Right cardiac atrium (tissue), 5 donors: Measurements from ENCODE around the gene MSS51. TPM values are rescaled to one million over a fixed set of nuclear protein-coding genes. Genes with fewer than 3 reads are reported as not detected.
"Not testable (repeated sequence)": the region's sequence is repeated elsewhere in the genome, so short reads cannot be mapped to it uniquely, and the experiment has no call there.

Source experiments
- ATAC-seq, 2 donors: fragments of 200-7000 bp; cut with Tn5 transposase; one replicate each; pipeline versions ENCODE4 v1.8.0 to v1.9.1; 2020; ENCODE audit warnings: moderate library complexity in 2 of 2, mild to moderate bottlenecking in 1 of 2
- DNase-seq, 3 donors: peaks; one replicate each; pipeline ENCODE4 v3.0.0-alpha.2; 2020
- H3K27ac ChIP-seq: one replicate; pipeline ENCODE4 v1.5.1; 2013; ENCODE audit warnings: mild to moderate bottlenecking, low read length, control low read depth, moderate library complexity
- H3K27me3 ChIP-seq: one replicate; pipeline ENCODE4 v1.6.1; 2013; ENCODE audit not compliant: control insufficient read depth, insufficient read depth
- H3K4me1 ChIP-seq: one replicate; pipeline ENCODE4 v1.6.1; 2013; ENCODE audit warnings: low read length; ENCODE audit not compliant: control insufficient read depth, insufficient read depth
- H3K4me3 ChIP-seq: one replicate; pipeline ENCODE4 v1.5.1; 2013; ENCODE audit warnings: low read length, control low read depth
- H3K9me3 ChIP-seq: one replicate; pipeline ENCODE4 v1.6.1; 2013; ENCODE audit warnings: low read length; ENCODE audit not compliant: control insufficient read depth
- WGBS: extraction: QIAGEN DNeasy Blood & Tissue Kit; methylation state at CpG from one replicate; pipeline ENCODE4 v1.1.7; 2013; 5-methylcytosine and 5-hydroxymethylcytosine counted together
- intact Hi-C, 4 donors: fragments of 100-400 bp; cut with DNase I; formaldehyde crosslinking; loops; one replicate each; pipeline versions ENCODE4 v1.11.0 to v1.14.0; 2022 to 2023
- polyA plus RNA-seq: library from polyadenylated mRNA; stranded (reverse); fragments of 200-250 nt; gene quantifications from one replicate; pipeline ENCODE4 v1.2.3, GENCODE V29; 2013
- total RNA-seq, 4 donors: library from RNA; stranded (reverse); fragmentation: NEBNext Ultra II Directional; extraction: Animal tissue kit (Norgen Biotek cat#: 25700); gene quantifications; one replicate each; pipeline ENCODE4 v1.2.1, GENCODE V29; 2021
- donor health status: healthy with polysubstance abuse.
- donor health status: DM: no; HTN: yes; CAD: no.
- donor health status: DM: no; HTN: no; CAD: no.
- donor health status: DM: no; HTN: yes; CAD: no; lungs with severe emphysema.
- donor health status: DM: yes; HTN: yes; CAD: no.

MSS51 gene
- total and polyA plus RNA-seq, 5 donors: 1.1 to 2.1 (median 1.4) TPM

GRCh38 chr10:73398024-73398423 lies 35.3 kb downstream of the MSS51 start:
- Histone ChIP-seq H3K4me1 (peaks cover 8% of the 10 kb centered on the region), H3K27ac (no peak overlapping the region), H3K4me3 (no peak overlapping the region), H3K27me3 (no peaks in the 10 kb centered on the region), H3K9me3 (no peaks in the 10 kb centered on the region)
- ATAC-seq: no peak
- WGBS: 96% methylated on average over 6 of the region's 6 CpGs
- DNase-seq: no peak
- intact Hi-C loops: no loop called here

DNA sequence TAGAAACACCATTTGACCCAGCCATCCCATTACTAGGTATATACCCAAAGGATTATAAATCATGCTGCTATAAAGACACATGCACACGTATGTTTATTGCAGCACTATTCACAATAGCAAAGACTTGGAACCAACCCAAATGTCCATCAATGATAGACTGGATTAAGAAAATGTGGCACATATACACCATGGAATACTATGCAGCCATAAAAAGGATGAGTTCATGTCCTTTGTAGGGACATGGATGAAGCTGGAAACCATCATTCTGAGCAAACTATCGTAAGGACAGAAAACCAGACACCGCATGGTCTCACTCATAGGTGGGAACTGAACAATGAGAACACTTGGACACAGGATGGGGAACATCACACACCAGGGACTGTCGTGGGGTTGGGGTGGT lies 39.0 kb downstream of the MSS51 start:
- intact Hi-C loops, ATAC-seq, H3K4me1 ChIP-seq, DNase-seq, H3K27ac ChIP-seq, H3K9me3 ChIP-seq, H3K4me3 ChIP-seq, H3K27me3 ChIP-seq: not testable (repeated sequence)
- WGBS: 98% methylated on average over 3 of the region's 4 CpGs

GRCh38 chr10:73388228-73388627 lies 45.1 kb downstream of the MSS51 start:
- no peaks in the 10 kb centered on the region for H3K4me1 ChIP-seq
- no peak overlapping the region for H3K27ac ChIP-seq
- H3K4me3 ChIP-seq: no peak overlapping the region
- no peaks in the 10 kb centered on the region for H3K27me3 ChIP-seq
- DNase-seq (no peak), ATAC-seq (no peak)
- 85% methylated on average over 4 of the region's 4 CpGs for WGBS
- no peaks in the 10 kb centered on the region for H3K9me3 ChIP-seq
- intact Hi-C loops: no loop called here

DNA sequence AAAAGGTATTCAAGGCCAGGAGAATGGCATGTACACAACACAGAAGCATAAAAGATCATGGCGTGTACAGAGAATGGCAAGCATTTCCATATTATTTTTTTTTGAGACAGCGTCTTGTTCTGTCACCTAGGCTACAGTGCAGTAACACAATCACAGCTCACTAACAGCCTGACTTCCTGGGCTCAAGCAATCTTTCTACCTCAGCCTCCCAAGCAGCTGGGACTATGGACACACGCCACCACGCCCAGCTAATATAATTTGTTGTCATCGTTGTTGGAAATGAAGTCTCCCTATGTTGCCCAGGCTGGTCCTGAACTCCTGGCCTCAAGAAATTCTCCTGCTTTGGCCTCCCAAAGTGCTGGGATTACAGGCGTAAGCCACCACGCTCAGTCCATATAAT lies 46.8 kb downstream of the MSS51 start:
- 98% methylated on average over 7 of the region's 7 CpGs for WGBS
- Histone ChIP-seq H3K27me3 (no peaks in the 10 kb centered on the region), H3K9me3 (no peaks in the 10 kb centered on the region), H3K27ac (no peak overlapping the region), H3K4me1 (no peaks in the 10 kb centered on the region), H3K4me3 (no peak overlapping the region)
- ATAC-seq (no peak), DNase-seq (no peak)
- intact Hi-C loops: no loop called here

DNA sequence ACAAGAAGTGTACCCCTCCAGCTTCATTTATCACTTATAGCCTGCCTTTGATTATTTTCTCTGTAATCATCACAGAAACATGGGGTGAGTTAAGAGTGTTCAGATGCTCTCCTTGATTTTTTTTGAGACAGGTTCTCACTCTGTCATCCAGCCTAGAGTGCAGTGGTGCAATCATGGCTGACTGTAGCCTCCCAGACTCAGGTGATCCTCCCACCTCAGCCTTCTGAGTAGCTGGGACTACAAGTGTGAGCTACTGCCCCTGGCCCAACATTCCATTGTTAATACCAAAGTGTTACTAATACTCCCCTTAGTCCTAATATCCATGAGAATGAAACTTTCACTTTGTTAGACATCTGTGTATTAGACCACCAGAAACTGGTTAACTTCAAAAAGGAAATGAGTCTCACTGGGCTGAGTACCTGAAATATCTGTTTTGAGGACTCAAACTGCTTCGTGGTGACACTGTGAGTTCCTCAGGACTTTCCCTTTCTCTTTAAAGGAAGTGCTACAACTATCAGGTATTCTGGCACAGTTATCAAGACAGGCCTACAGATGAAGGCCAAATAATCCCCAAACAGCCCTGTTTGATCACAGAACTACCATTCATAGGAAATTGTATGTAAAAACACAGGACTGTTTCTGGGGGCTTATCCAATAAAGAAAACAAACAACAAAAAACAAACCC lies 54.2 kb downstream of the MSS51 start:
- no peak overlapping the region for H3K27ac ChIP-seq
- ATAC-seq: no peak
- no peak for DNase-seq
- no peaks in the 10 kb centered on the region for H3K4me1 ChIP-seq
- WGBS: 61% methylated on average over 1 of the region's 1 CpG
- H3K9me3 ChIP-seq: no peaks in the 10 kb centered on the region
- intact Hi-C loops: no loop called here
- H3K27me3 ChIP-seq: no peaks in the 10 kb centered on the region
- no peak overlapping the region for H3K4me3 ChIP-seq

DNA sequence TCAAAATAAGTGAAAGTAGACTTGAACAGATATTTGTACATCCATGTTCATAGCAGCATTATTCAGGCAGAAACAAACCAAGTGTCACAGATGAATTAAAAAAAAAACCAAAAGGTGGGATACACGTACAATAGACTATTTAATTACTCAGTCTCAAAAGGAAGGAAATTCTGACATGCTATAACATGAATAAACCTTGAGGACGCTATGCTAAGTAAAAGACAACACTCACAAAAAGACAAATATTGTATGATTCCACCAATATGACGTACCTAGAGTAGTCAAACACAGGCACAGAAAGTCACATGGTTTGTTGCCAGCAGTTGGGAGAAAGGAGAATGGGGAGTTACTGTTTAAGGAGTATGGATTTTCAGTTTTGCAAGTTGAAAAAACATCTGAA lies 56.7 kb downstream of the MSS51 start:
- H3K27ac ChIP-seq: no peak overlapping the region
- intact Hi-C loops: no loop called here
- DNase-seq (no peak), ATAC-seq (no peak)
- 82% methylated on average over 3 of the region's 3 CpGs for WGBS
- H3K4me3 ChIP-seq: no peak overlapping the region
- H3K27me3 ChIP-seq: no peaks in the 10 kb centered on the region
- no peaks in the 10 kb centered on the region for H3K9me3 ChIP-seq
- no peaks in the 10 kb centered on the region for H3K4me1 ChIP-seq

Other genes starting within 250 kb of the MSS51 start
- 10 to 100 TPM in 2 of 4 donors, 1 to 10 TPM in 2; 7.9 to 10.6 (median 10.2) TPM for gene DNAJC9, start 186.3 kb downstream of the MSS51 start, total RNA-seq
- 6.5 TPM for gene DNAJC9, start 186.3 kb downstream of the MSS51 start, polyA plus RNA-seq
- gene MRPS16, start 180.9 kb downstream of the MSS51 start, total RNA-seq: 10 to 100 TPM; 66.9 to 85.1 (median 79.3) TPM
- 80.0 TPM for gene MRPS16, start 180.9 kb downstream of the MSS51 start, polyA plus RNA-seq
- gene CFAP70, start 74.7 kb downstream of the MSS51 start, total RNA-seq: 1 to 10 TPM; 1.6 to 2.3 (median 1.9) TPM
- 1.2 TPM for gene CFAP70, start 74.7 kb downstream of the MSS51 start, polyA plus RNA-seq
- 100 to 1,000 TPM in 3 of 4 donors, 10 to 100 TPM in 1; 98.4 to 122 (median 113) TPM for gene ANXA7, start 19.5 kb downstream of the MSS51 start, total RNA-seq
- 78.6 TPM for gene ANXA7, start 19.5 kb downstream of the MSS51 start, polyA plus RNA-seq
- 10 to 100 TPM; 50.3 to 61.3 (median 57.1) TPM for gene PPP3CB, start 62.5 kb upstream of the MSS51 start, total RNA-seq
- gene PPP3CB, start 62.5 kb upstream of the MSS51 start, polyA plus RNA-seq: 34.5 TPM
- gene USP54, start 157.8 kb upstream of the MSS51 start, total RNA-seq: 10 to 100 TPM; 23.5 to 65.6 (median 24.0) TPM
- gene USP54, start 157.8 kb upstream of the MSS51 start, polyA plus RNA-seq: 7.5 TPM
- gene MYOZ1, start 207.9 kb upstream of the MSS51 start, total RNA-seq: 100 to 1,000 TPM in 1 of 4 donors, 10 to 100 TPM in 3; 19.5 to 101 (median 52.3) TPM
- gene MYOZ1, start 207.9 kb upstream of the MSS51 start, polyA plus RNA-seq: 72.6 TPM
- gene SYNPO2L, start 222.5 kb upstream of the MSS51 start, total RNA-seq: 100 to 1,000 TPM; 140 to 313 (median 206) TPM
- gene SYNPO2L, start 222.5 kb upstream of the MSS51 start, polyA plus RNA-seq: 191 TPM